ENCODE measurements around the gene BICDL2. TPM values are rescaled to one million over a fixed set of nuclear protein-coding genes. Genes with fewer than 3 reads are reported as not detected.

BICDL2 gene
- total and polyA plus RNA-seq, 2 of the 8 experiments (the other 6 are each of a cell fraction or from before 2014, with no cell fraction given): 7.3 to 15.9 TPM

- TF ChIP-seq TCF12 (IDR thresholded peaks at IDR 0.05; ENCODE audit: low read depth, low read length): no peak
- TF ChIP-seq ASH2L (IDR thresholded peaks at IDR 0.05; ENCODE audit: low read length): peak; percentile 39
- TF ChIP-seq POLR2A (IDR thresholded peaks at IDR 0.05; ENCODE audit: control extremely low read depth in 1 of 2, low read depth in 2 of 2, low read length in 2 of 2): peak in 1 of 2 experiments; percentile 79; a peak in 2 of 3 replicates
- TF ChIP-seq RAD21 (IDR thresholded peaks at IDR 0.05 in 1 of 2, conservative IDR thresholded peaks at IDR 0.05 in 1 of 2; ENCODE audit: low read depth in 2 of 2, low read length in 2 of 2): no peak
- TF ChIP-seq CREB1 (IDR thresholded peaks at IDR 0.05): no peak
- no peak for TF ChIP-seq CBX8 (IDR thresholded peaks at IDR 0.05; ENCODE audit: borderline replicate concordance, low read depth, low read length)
- TF ChIP-seq USF2 (IDR thresholded peaks at IDR 0.05; ENCODE audit: low read length): no peak
- peak; percentile 47 for TF ChIP-seq E2F6 (IDR thresholded peaks at IDR 0.05)
- no peak for TF ChIP-seq EP300 (IDR thresholded peaks at IDR 0.05; ENCODE audit: borderline replicate concordance in 1 of 2, low read depth in 2 of 2, low read length in 2 of 2)
- TF ChIP-seq JUND (IDR thresholded peaks at IDR 0.05; ENCODE audit: low read length): no peak
- no peak for TF ChIP-seq BRCA1 (IDR thresholded peaks at IDR 0.05; ENCODE audit: low read depth, low read length)
- TF ChIP-seq GABPA (IDR thresholded peaks at IDR 0.05; ENCODE audit: borderline replicate concordance, insufficient read depth, low read length): no peak
- TF ChIP-seq SIN3A (conservative IDR thresholded peaks at IDR 0.05 in 1 of 2, IDR thresholded peaks at IDR 0.05 in 1 of 2; ENCODE audit: low read depth in 1 of 2, low read length in 2 of 2): 0 out of 4 replicates have a peak, but pooled peaks of 1 of the 2 experiments have one; percentile 31
- TF ChIP-seq SIRT6 (IDR thresholded peaks at IDR 0.05; ENCODE audit: low read length): no peak
- no peak for TF ChIP-seq SRF (IDR thresholded peaks at IDR 0.05; ENCODE audit: low read depth, low read length)
- TF ChIP-seq RNF2 (IDR thresholded peaks at IDR 0.05; ENCODE audit: borderline replicate concordance, low read depth, low read length, missing control alignments, poor library complexity, severe bottlenecking): no peak
- TF ChIP-seq PHF8 (conservative IDR thresholded peaks at IDR 0.05; ENCODE audit: low read depth, low read length): peak; percentile 71
- TF ChIP-seq SIX5 (IDR thresholded peaks at IDR 0.05; ENCODE audit: low read depth, low read length): no peak
- no peak for TF ChIP-seq MAFK (IDR thresholded peaks at IDR 0.05; ENCODE audit: low read depth, low read length)
- TF ChIP-seq CBX5 (IDR thresholded peaks at IDR 0.05; ENCODE audit: low read depth, low read length): no peak
- TF ChIP-seq SP1 (IDR thresholded peaks at IDR 0.05; ENCODE audit: low read depth, low read length): no peak; the same call in 1 of the 2 replicates
- peak; percentile 39; the same call in 1 of the 2 replicates for TF ChIP-seq TBP (IDR thresholded peaks at IDR 0.05; ENCODE audit: low read depth, low read length)
Observed at GRCh38 chr16:2980227-2981176, 56.2 kb downstream of the BICDL2 start, which contains the start of gene PKMYT1 (continued).

Data from H1 (cell line).